Measurements from ENCODE around the gene CD37.

Gene CD37

DNA sequence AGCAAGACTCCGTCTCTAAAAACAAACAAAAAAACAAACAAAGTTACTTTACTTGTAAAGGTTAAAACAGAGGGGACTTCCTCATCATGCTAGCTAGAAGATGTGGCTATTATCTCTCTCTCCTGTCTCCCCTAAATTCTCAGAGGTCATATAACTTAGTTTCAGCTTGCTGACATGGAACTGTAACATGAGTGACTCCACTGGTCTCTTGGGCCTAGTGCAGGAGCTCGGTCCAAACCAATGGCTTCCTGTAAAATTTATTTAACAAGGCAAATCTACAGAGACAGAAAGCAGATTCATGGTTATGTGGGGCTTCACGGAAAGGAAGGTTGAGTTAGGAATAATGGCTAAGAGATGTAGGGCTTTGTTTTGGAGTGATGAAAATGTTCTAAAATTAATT, 43.3 kb downstream of the CD37 start:
- no peak for DNase-seq (ENCODE audit: low spot score)

DNA sequence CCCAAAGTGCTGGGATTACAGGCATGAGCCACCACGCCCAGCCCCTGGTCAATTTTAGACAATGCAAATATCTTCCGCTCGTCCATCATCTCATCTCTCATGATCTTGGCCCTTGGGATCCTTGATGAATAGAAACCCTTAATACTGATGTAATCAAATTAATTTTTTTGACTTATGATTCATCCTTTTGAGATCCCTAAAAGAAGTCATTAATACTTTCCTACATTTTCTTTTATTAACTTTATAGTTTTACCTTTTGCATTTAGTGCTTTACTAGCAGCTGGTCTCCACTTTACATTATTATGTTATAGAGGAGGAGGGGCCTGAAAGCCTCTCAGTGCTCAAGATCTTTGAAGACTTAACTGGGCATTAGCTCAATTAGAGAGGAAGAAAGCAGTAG, 45.2 kb downstream of the CD37 start:
- no peak for DNase-seq (ENCODE audit: low spot score)

DNA sequence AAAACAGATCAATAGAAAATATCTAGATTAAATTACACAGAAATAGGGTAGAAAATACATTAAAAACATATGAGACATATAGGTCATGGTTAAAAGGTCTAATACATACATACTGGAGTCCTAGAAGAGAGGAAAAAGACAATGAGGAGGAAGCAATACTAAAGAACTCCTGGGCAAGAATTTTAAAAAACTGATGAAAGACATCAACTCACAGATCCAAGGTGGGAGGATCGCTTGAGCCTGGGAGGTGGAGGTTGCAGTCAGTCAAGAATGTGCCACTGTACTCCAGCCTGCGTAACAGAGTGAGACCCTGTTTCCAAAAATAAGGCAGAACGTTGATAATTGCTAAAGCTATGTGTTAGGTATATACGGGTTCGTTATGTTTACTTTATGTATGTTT, 47.4 kb downstream of the CD37 start:
- DNase-seq (ENCODE audit: low spot score), result no peak

DNA sequence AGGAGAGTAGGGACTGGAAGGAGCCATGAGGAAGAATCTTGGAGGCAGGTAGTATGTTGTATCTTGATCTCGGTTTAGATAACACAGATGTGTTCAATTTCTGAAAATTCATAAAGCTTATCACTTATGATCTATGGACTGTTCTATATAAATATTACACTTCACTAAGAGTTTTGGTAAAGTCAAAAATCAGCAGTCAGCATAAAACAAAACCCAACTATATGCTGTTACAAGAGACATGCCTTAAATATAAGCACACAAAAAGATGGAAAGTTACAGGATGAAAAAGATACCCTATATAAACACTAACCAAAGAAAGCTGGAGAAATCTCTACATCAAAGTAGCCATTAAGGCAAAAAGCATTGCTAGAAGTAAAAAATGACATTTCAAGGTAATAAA, 48.4 kb downstream of the CD37 start:
- no peak for DNase-seq (ENCODE audit: low spot score)

DNA sequence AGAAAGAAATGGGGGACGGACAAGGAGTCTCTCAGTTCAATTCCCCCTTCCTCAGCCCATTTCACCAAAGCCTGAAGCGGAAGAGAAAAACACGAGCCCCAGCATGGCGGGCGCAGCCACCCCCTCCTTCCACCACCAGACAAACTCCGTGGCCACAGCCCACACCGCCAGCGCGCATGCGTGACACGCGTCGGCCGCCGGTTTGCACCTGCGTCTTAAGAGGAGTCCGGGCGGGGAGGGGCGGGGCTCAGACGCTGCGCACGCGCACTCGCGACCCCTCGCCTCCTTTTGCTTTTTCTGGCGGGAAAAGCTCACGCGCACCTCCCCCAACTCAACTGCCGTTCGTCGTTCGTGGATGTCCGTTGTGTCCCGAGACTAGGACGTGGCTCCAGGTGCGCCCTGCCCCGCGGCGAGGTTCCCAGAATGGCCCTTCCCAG, 52.7 kb downstream of the CD37 start, which contains the start of gene KASH5:
TSS of gene KASH5 (plus strand) at position 314 of the 437 bp plus-strand sequence. CDS start 2,635 bp downstream, outside the sequence.
- peak; percentile 61 for DNase-seq (ENCODE audit: low spot score)

DNA sequence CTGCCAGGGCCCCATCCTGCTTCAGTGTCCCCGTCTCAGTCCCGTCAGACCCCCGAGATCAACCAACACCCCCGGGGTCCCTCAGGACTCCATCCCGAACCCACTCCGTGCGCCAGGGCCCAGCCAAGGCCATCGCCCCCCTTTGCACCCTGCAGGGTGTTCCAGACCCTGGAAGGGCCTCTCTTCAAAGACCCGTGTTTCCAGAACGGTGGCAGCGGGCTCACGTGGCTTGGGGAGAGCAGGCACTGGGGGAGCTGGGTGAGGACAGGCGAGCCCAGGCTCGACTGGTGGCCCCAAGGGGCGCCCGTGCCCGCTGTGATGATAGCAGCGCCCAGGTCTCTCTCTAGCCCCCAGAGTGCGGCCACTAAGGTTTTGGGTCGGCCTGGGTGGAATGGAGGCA, 54.2 kb downstream of the CD37 start:
- DNase-seq (ENCODE audit: low spot score), result peak; percentile 6

All from AG20443 (cell line).